GM12878 (cell line): Measurements from ENCODE around the gene PRC1. TPM values are rescaled to one million over a fixed set of nuclear protein-coding genes. Genes with fewer than 3 reads are reported as not detected.
A peak's percentile ranks its signal among the peaks of the same experiment; 100 is the strongest.

Experiments used
- ATAC-seq: fragments of 200-7000 bp; cut with Tn5 transposase; 3 replicates; pipeline ENCODE4 v1.9.1; 2020; ENCODE audit warnings: mild to moderate bottlenecking, moderate library complexity
- BruUV-seq: library from RNA; stranded (reverse); fragments of 400-500 nt; replicated peaks from 2 replicates; lab custom pipeline; 2021; lab: Mats Ljungman, UMichigan
- CTCF ChIA-PET: fragments of 300-600 bp; sonication (Branson Sonifier 250); formaldehyde crosslinking; extraction: SDS; loops from one replicate; lab custom pipeline; 2021; ENCODE audit warnings: inconsistent platforms; lab: Yijun Ruan, JAX
- POLR2A ChIA-PET: fragments of 350-600 bp; formaldehyde crosslinking; extraction: SDS; loops from one replicate; lab custom pipeline; 2021; ENCODE audit warnings: inconsistent platforms; lab: Charles Lee
- RAD21 ChIA-PET: fragments of 300-600 bp; sonication (Branson Sonifier 250); formaldehyde crosslinking; loops from one replicate; lab custom pipeline; 2023; ENCODE audit warnings: antibody characterized with exemption; ENCODE audit not compliant: unreplicated experiment; lab: Charles Lee
- SMC1A ChIA-PET: fragments of 300-600 bp; sonication (Branson Sonifier 250); formaldehyde crosslinking; loops from one replicate; lab custom pipeline; 2023; ENCODE audit not compliant: unreplicated experiment, uncharacterized antibody; lab: Charles Lee
- DNase-seq: peaks from one replicate; pipeline ENCODE4 v3.0.0-alpha.2; 2011; ENCODE audit warnings: low read depth, low spot score
- FAIRE-seq: peaks from 3 replicates; lab custom pipeline; 2011; peaks lifted over from hg19 to GRCh38; lab: Jason Lieb, UNC
- H2AFZ ChIP-seq: 2 replicates; pipeline ENCODE4 v1.6.0; 2011; ENCODE audit warnings: low read depth, low read length, control low read depth; ENCODE audit not compliant: control insufficient read depth
- H3K27ac ChIP-seq: 2 replicates; pipeline ENCODE4 v1.5.1; 2011; ENCODE audit warnings: control low read depth; ENCODE audit not compliant: control insufficient read depth, insufficient read depth
- H3K27me3 ChIP-seq, 2 experiments: replicated peaks in 1 of 2; 2 replicates each; pipeline versions ENCODE4 v1.6.0 to v1.6.1; 2011; ENCODE audit warnings: low read length in 1 of 2; ENCODE audit not compliant: control insufficient read depth in 2 of 2, insufficient read depth in 2 of 2
- H3K36me3 ChIP-seq, 2 experiments: 2 replicates each; pipeline ENCODE4 v1.5.1; 2011; ENCODE audit warnings: low read length in 1 of 2; ENCODE audit not compliant: control insufficient read depth in 2 of 2, insufficient read depth in 2 of 2
- H3K4me1 ChIP-seq: 2 replicates; pipeline ENCODE4 v1.6.1; 2011; ENCODE audit warnings: mild to moderate bottlenecking, low read length, moderate library complexity, mixed read lengths; ENCODE audit not compliant: control insufficient read depth, insufficient read depth
- H3K4me2 ChIP-seq: 2 replicates; pipeline ENCODE4 v1.6.0; 2011; ENCODE audit warnings: control low read depth; ENCODE audit not compliant: control insufficient read depth, insufficient read depth
- H3K4me3 ChIP-seq: fragments of 200-600 bp; sonication (generic); 2 replicates; pipeline ENCODE4 v1.5.1; 2016
- H3K79me2 ChIP-seq: 2 replicates; pipeline ENCODE4 v1.6.0; 2011; ENCODE audit warnings: low read length; ENCODE audit not compliant: control insufficient read depth, insufficient read depth
- H3K9ac ChIP-seq: 2 replicates; pipeline ENCODE4 v1.8.0; 2011; ENCODE audit warnings: low read length, control low read depth, mixed read lengths; ENCODE audit not compliant: control insufficient read depth, insufficient read depth
- H3K9me3 ChIP-seq: replicated peaks from 3 replicates; pipeline ENCODE4 v1.5.1; 2011; ENCODE audit warnings: mild to moderate bottlenecking, low read length; ENCODE audit not compliant: control insufficient read depth, insufficient read depth
- H4K20me1 ChIP-seq: 2 replicates; pipeline ENCODE4 v1.6.0; 2011; ENCODE audit not compliant: control insufficient read depth, insufficient read depth
- ETV6 ChIP-seq, 2 experiments: fragments of 450-650 bp in 1 of 2; IDR thresholded peaks in 1 of 2; conservative IDR thresholded peaks in 1 of 2; 2 replicates each; pipeline ENCODE4 v1.6.1; 2014; ENCODE audit warnings: antibody characterized with exemption in 1 of 2, borderline replicate concordance in 1 of 2, low read depth in 1 of 2, mild to moderate bottlenecking in 1 of 2, moderate library complexity in 1 of 2
- IKZF2 ChIP-seq, 2 experiments: fragments of 450-650 bp; IDR thresholded peaks; 2 replicates each; pipeline ENCODE4 v1.6.1; 2017; ENCODE audit warnings: mild to moderate bottlenecking in 2 of 2, moderate library complexity in 2 of 2
- KAT2A ChIP-seq: conservative IDR thresholded peaks from 2 replicates; pipeline ENCODE4 v1.6.1; 2011; ENCODE audit warnings: low read depth, low read length; ENCODE audit not compliant: control insufficient read depth
- MAX ChIP-seq: IDR thresholded peaks from 2 replicates; pipeline ENCODE4 v1.6.1; 2012; ENCODE audit warnings: low read depth, low read length, improper control_type of control experiment
- NRF1 ChIP-seq: conservative IDR thresholded peaks from 2 replicates; pipeline ENCODE4 v1.6.1; 2011; ENCODE audit warnings: mild to moderate bottlenecking, low read depth, low read length, improper control_type of control experiment
- RELB ChIP-seq: fragments of 450-650 bp; IDR thresholded peaks from 2 replicates; pipeline ENCODE4 v1.6.1; 2017; ENCODE audit warnings: low read depth, mild to moderate bottlenecking, moderate library complexity
- SUPT20H ChIP-seq: IDR thresholded peaks from 2 replicates; pipeline ENCODE4 v1.6.1; 2011; ENCODE audit warnings: low read depth, mild to moderate bottlenecking, low read length, moderate library complexity, borderline replicate concordance; ENCODE audit not compliant: control insufficient read depth
- ZBTB11 ChIP-seq: fragments of 450-650 bp; formaldehyde crosslinking; IDR thresholded peaks from 2 replicates; pipeline ENCODE4 v1.5.0; 2022; ENCODE audit warnings: mild to moderate bottlenecking, missing genetic modification characterization
- ZBTB40 ChIP-seq: fragments of 450-650 bp; IDR thresholded peaks from 2 replicates; pipeline ENCODE4 v1.6.1; 2016; ENCODE audit warnings: mild to moderate bottlenecking, moderate library complexity, borderline replicate concordance
- ZNF207 ChIP-seq: fragments of 450-650 bp; IDR thresholded peaks from 2 replicates; pipeline ENCODE4 v1.6.1; 2014; ENCODE audit warnings: antibody characterized with exemption, mild to moderate bottlenecking, borderline replicate concordance
- ZSCAN29 ChIP-seq: fragments of 450-650 bp; IDR thresholded peaks from 2 replicates; pipeline ENCODE4 v1.6.1; 2017; ENCODE audit warnings: mild to moderate bottlenecking, moderate library complexity
- WGBS: methylation state at CpG from one replicate; pipeline ENCODE4 v1.1.6; 2016; ENCODE audit warnings: low lambda C conversion rate; ENCODE audit not compliant: insufficient replicate concordance, insufficient coverage; ENCODE audit errors: missing lambda C conversion rate; 5-methylcytosine and 5-hydroxymethylcytosine counted together
- in situ Hi-C: fragments of 300-500 bp; cut with MboI; formaldehyde crosslinking; loops from 9 replicates; pipeline ENCODE4 v1.14.3; 2018; ENCODE audit warnings: mixed read lengths
- intact Hi-C: fragments of 100-400 bp; cut with micrococcal nuclease; formaldehyde crosslinking; loops from one replicate; pipeline ENCODE4 v1.14.2; 2022; ENCODE audit not compliant: unreplicated experiment
- polyA plus RNA-seq, 11 experiments: library from polyadenylated mRNA; depleted of rRNA in 4 of 11; unstranded in 6 of 11; stranded (reverse) in 5 of 11; fragments of >200 nt; fragmentation: Nextera tagmentation in 4 of 11; fragmentation: Illumina TruSeq in 1 of 11; extraction: Ambion mirVana in 4 of 11; extraction: Trizol in 1 of 11; gene quantifications; 1 replicate in 1 of 11; 2 replicates in 10 of 11; pipeline versions ENCODE4 v1.2.1 to v1.2.3, GENCODE V29; 2011 to 2016; ENCODE audit warnings: inconsistent platforms in 2 of 11, missing spikeins in 2 of 11, low read depth in 1 of 11
- total RNA-seq, 4 experiments: library from RNA; depleted of rRNA in 3 of 4; stranded (reverse); fragments of >200 nt in 3 of 4; fragmentation: Illumina TruSeq in 1 of 4; extraction: Trizol in 1 of 4; gene quantifications; 2 replicates each; pipeline versions ENCODE4 v1.2.1 to v1.2.3, GENCODE V29; 2013 to 2021

Gene PRC1
- total and polyA plus RNA-seq, 10 of the 15 experiments (the other 5 are each of a cell fraction or from before 2014, with no cell fraction given), result 100 to 241 (median 131) TPM

- ATAC-seq, result no peak
- Histone ChIP-seq H3K4me2 (peak overlapping the region; percentile 45; the same call in 1 of the 2 replicates), H3K4me1 (peaks cover 3% of the 10 kb centered on the region; the same call in 1 of the 2 replicates), H4K20me1 (no peaks in the 10 kb centered on the region), H3K36me3 (peaks cover 22 to 23% of the 10 kb centered on the region in 2 experiments), H3K9me3 (no peaks in the 10 kb centered on the region), H3K9ac (no peak overlapping the region), H3K27ac (no peak overlapping the region), H3K79me2 (peaks cover 24% of the 10 kb centered on the region), H2AFZ (no peak overlapping the region), H3K27me3 (no peaks in the 10 kb centered on the region), H3K4me3 (peak overlapping the region; percentile 87; the same call in 1 of the 2 replicates)
- POLR2A ChIA-PET, result interaction anchor here (0.6 to 3.6 kb wide), 15 partner anchors 8 to 748 kb away, joined by 3 to 26 read pairs (median 3); partner anchors contain the start of genes BLM, HDDC3, PRC1 and UNC45A
- in situ Hi-C loops (loop anchor here (25.0 kb wide), 1 partner anchor 1367 kb away; the partner anchor contains the start of gene TICRR), intact Hi-C loops (loop anchor here (1.0 kb wide), 1 partner anchor 19 kb away; the partner anchor contains the start of gene UNC45A)
- RAD21 ChIA-PET, result interaction anchor here (0.9 to 4.5 kb wide), 14 partner anchors 9 to 318 kb away, joined by 3 to 24 read pairs (median 3); partner anchors contain the start of genes HDDC3, MAN2A2, UNC45A and VPS33B
- BruUV-seq, result no TSS peak
- no peak for DNase-seq
- SMC1A ChIA-PET, result interaction anchor here (0.8 to 4.1 kb wide), 5 partner anchors 20 to 318 kb away, joined by 3 to 18 read pairs (median 6); partner anchors contain the start of genes HDDC3 and UNC45A
- WGBS, result 76% methylated on average over 15 of the region's 16 CpGs
- FAIRE-seq, result no peak
- CTCF ChIA-PET, result interaction anchor here (0.8 to 6.4 kb wide), 9 partner anchors 11 to 1307 kb away, joined by 3 to 74 read pairs (median 5); partner anchors contain the start of genes HDDC3, PRC1 and UNC45A
- no peak for TF ChIP-seq ZNF207
- no peak for TF ChIP-seq RELB
- TF ChIP-seq ZSCAN29, result no peak
- no peak for TF ChIP-seq SUPT20H
- no peak for TF ChIP-seq KAT2A
- no peak for TF ChIP-seq ZBTB40
- TF ChIP-seq ZBTB11 (CRISPR knock-in tag), result no peak
- TF ChIP-seq IKZF2 (IDR thresholded peaks at IDR 0.05), result no peak
- TF ChIP-seq ETV6 (conservative IDR thresholded peaks at IDR 0.05 in 1 of 2, IDR thresholded peaks at IDR 0.05 in 1 of 2; ENCODE audit: borderline replicate concordance in 1 of 2, low read depth in 1 of 2), result no peak
- TF ChIP-seq MAX, result no peak
- TF ChIP-seq NRF1, result no peak
Observed at GRCh38 chr15:90953947-90954711, 40.2 kb downstream of the PRC1 start.
